Measurements from ENCODE around the gene PJVK. TPM values are rescaled to one million over a fixed set of nuclear protein-coding genes. Genes with fewer than 3 reads are reported as not detected.

Gene PJVK
- total and polyA plus RNA-seq, 9 of the 15 experiments (the other 6 are each of a cell fraction or from before 2014, with no cell fraction given), result 0.11 to 1.5 (median 0.73) TPM

- TF ChIP-seq HDAC2 (IDR thresholded peaks at IDR 0.05) (peak; percentile 79), HOMEZ (CRISPR knock-in tag; IDR thresholded peaks at IDR 0.05) (no peak), TCF15 (CRISPR knock-in tag; IDR thresholded peaks at IDR 0.05) (no peak), POLR2AphosphoS5 (IDR thresholded peaks at IDR 0.05; ENCODE audit: control insufficient read depth, insufficient read depth, low read depth, low read length) (peak; percentile 92), MNT (conservative IDR thresholded peaks at IDR 0.05) (peak in 1 of 2 experiments; percentile 37; a peak in 1 of 4 replicates), GABPA (tag; conservative IDR thresholded peaks at IDR 0.05; ENCODE audit: low read depth) (0 out of 2 replicates have a peak, but pooled peaks have one; percentile 16), VEZF1 (CRISPR knock-in tag; IDR thresholded peaks at IDR 0.05) (peak; percentile 55), NEUROD1 (IDR thresholded peaks at IDR 0.05; ENCODE audit: borderline replicate concordance, low read depth, low read length, partially characterized antibody) (peak; percentile 34), PYGO2 (tag; IDR thresholded peaks at IDR 0.05) (no peak), HDAC1 (IDR thresholded peaks at IDR 0.05) (peak in 1 of 2 experiments; percentile 86; a peak in 2 of 4 replicates), BDP1 (IDR thresholded peaks at IDR 0.05; ENCODE audit: insufficient read depth, insufficient read length) (no peak), ILF3 (IDR thresholded peaks at IDR 0.05; ENCODE audit: borderline replicate concordance) (no peak), PML (IDR thresholded peaks at IDR 0.05; ENCODE audit: low read length) (peak; percentile 60), CREB1 (IDR thresholded peaks at IDR 0.05) (peak; percentile 28; the same call in 1 of the 2 replicates), CREB1 (CRISPR knock-in tag; IDR thresholded peaks at IDR 0.05) (no peak), ZNF184 (CRISPR knock-in tag; IDR thresholded peaks at IDR 0.05) (no peak), ZNF24 (IDR thresholded peaks at IDR 0.05) (no peak), ZNF75A (CRISPR knock-in tag; IDR thresholded peaks at IDR 0.05) (no peak), CBFA2T2 (conservative IDR thresholded peaks at IDR 0.05) (peak; percentile 93), ZNF639 (CRISPR knock-in tag; conservative IDR thresholded peaks at IDR 0.05 in 1 of 2, IDR thresholded peaks at IDR 0.05 in 1 of 2) (no peak)
- TF ChIP-seq, protein P1, sequence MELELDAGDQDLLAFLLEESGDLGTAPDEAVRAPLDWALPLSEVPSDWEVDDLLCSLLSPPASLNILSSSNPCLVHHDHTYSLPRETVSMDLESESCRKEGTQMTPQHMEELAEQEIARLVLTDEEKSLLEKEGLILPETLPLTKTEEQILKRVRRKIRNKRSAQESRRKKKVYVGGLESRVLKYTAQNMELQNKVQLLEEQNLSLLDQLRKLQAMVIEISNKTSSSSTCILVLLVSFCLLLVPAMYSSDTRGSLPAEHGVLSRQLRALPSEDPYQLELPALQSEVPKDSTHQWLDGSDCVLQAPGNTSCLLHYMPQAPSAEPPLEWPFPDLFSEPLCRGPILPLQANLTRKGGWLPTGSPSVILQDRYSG (tag; conservative IDR thresholded peaks at IDR 0.05; ENCODE audit: low read depth), result no peak
Observed at GRCh38 chr2:178401994-178402437, 49.2 kb upstream of the PJVK start (continued).

Data from K562 (cell line).